WERI-Rb-1 (cell line): Measurements from ENCODE around the gene IRF1.

ENCODE experiments used
- DNase-seq: peaks from one replicate; pipeline ENCODE4 v3.0.0-alpha.2; 2020
- H3K27ac ChIP-seq: fragments of 250-450 bp; sonication (Bioruptor Pico); 2 replicates; pipeline ENCODE4 v1.5.1; 2020; ENCODE audit warnings: mild to moderate bottlenecking, moderate library complexity
- H3K27me3 ChIP-seq: fragments of 250-450 bp; sonication (Bioruptor Pico); 2 replicates; pipeline ENCODE4 v1.5.1; 2021; ENCODE audit warnings: mild to moderate bottlenecking, low read depth, moderate library complexity; ENCODE audit not compliant: insufficient read depth, severe bottlenecking
- H3K36me3 ChIP-seq: fragments of 250-450 bp; sonication (Bioruptor Pico); 2 replicates; pipeline ENCODE4 v1.5.1; 2020; ENCODE audit warnings: mild to moderate bottlenecking, moderate library complexity
- H3K4me3 ChIP-seq: 2 replicates; pipeline ENCODE4 v1.5.1; 2011; ENCODE audit warnings: low read depth, mild to moderate bottlenecking, control low read depth, low read length
- H3K9me3 ChIP-seq: fragments of 250-450 bp; sonication (Bioruptor Pico); 2 replicates; pipeline ENCODE4 v1.5.1; 2021; ENCODE audit warnings: mild to moderate bottlenecking, moderate library complexity; ENCODE audit not compliant: severe bottlenecking
- CTCF ChIP-seq: IDR thresholded peaks from 2 replicates; pipeline ENCODE4 v1.5.1; 2011; ENCODE audit warnings: low read depth, mild to moderate bottlenecking, control low read depth, inconsistent platforms, low read length

Gene IRF1

GRCh38 chr5:132501961-132502931 is 11.7 kb upstream of the IRF1 start:
- TF ChIP-seq CTCF: no peak
- no peak for DNase-seq
- Histone ChIP-seq H3K4me3 (no peak overlapping the region), H3K9me3 (no peaks in the 10 kb centered on the region), H3K36me3 (no peaks in the 10 kb centered on the region), H3K27ac (no peak overlapping the region), H3K27me3 (no peaks in the 10 kb centered on the region)

GRCh38 chr5:132501629-132501956 is 11.0 kb upstream of the IRF1 start:
- Histone ChIP-seq H3K27ac (no peak overlapping the region), H3K4me3 (no peak overlapping the region), H3K36me3 (no peaks in the 10 kb centered on the region), H3K9me3 (no peaks in the 10 kb centered on the region), H3K27me3 (no peaks in the 10 kb centered on the region)
- DNase-seq: no peak
- TF ChIP-seq CTCF: no peak

GRCh38 chr5:132500931-132501628 is 10.5 kb upstream of the IRF1 start:
- Histone ChIP-seq H3K9me3 (no peaks in the 10 kb centered on the region), H3K27ac (no peak overlapping the region), H3K4me3 (no peak overlapping the region), H3K36me3 (no peaks in the 10 kb centered on the region), H3K27me3 (no peaks in the 10 kb centered on the region)
- peak; percentile 76 for DNase-seq
- peak; percentile 77 for TF ChIP-seq CTCF

GRCh38 chr5:132500244-132500930 is 9.8 kb upstream of the IRF1 start:
- Histone ChIP-seq H3K4me3 (no peak overlapping the region), H3K36me3 (no peaks in the 10 kb centered on the region), H3K27ac (no peak overlapping the region), H3K27me3 (no peaks in the 10 kb centered on the region), H3K9me3 (no peaks in the 10 kb centered on the region)
- 0 out of 2 replicates have a peak, but pooled peaks have one; percentile 1 for TF ChIP-seq CTCF
- no peak for DNase-seq

GRCh38 chr5:132499440-132500243 is 9.1 kb upstream of the IRF1 start:
- Histone ChIP-seq H3K9me3 (no peaks in the 10 kb centered on the region), H3K36me3 (no peaks in the 10 kb centered on the region), H3K27ac (no peak overlapping the region), H3K27me3 (no peaks in the 10 kb centered on the region), H3K4me3 (no peak overlapping the region)
- DNase-seq: no peak
- no peak for TF ChIP-seq CTCF
